GM12864 (cell line): Measurements from ENCODE around the gene HDAC9.

ENCODE experiments used
- DNase-seq: peaks from one replicate; pipeline ENCODE4 v3.0.0-alpha.2; 2011; ENCODE audit warnings: low read depth
- H3K4me3 ChIP-seq: 2 replicates; pipeline ENCODE4 v1.5.1; 2011; ENCODE audit warnings: mild to moderate bottlenecking, low read depth, low read length, control low read depth
- CTCF ChIP-seq: IDR thresholded peaks from 2 replicates; pipeline ENCODE4 v1.5.1; 2011; ENCODE audit warnings: low read depth, mild to moderate bottlenecking, moderate library complexity, low read length, control low read depth, inconsistent platforms; ENCODE audit errors: missing control alignments

Gene HDAC9

GRCh38 chr7:18548534-18548933, 53.0 kb downstream of the HDAC9 start:
- no peak for DNase-seq
- TF ChIP-seq CTCF = no peak
- no peak overlapping the region for H3K4me3 ChIP-seq

DNA sequence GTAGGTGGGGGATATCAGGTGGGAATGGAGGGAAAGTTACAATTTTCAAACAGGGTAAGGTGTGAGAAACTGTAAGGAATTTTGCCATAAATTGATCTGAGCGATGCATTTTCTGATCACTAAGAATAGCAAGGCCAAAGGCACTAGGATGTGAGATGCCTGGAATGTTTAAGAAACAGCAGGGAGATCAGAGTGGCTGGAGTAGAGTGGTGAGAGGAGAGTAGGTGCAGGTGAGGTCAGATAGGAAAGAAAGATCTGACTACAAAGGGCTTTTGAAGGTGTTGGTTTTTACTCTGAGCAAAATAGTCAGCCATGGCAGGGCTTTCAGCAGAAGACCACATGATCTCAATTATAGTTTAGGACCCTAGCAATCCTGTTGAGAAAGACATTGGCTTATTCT, 55.0 kb downstream of the HDAC9 start:
- H3K4me3 ChIP-seq = no peak overlapping the region
- TF ChIP-seq CTCF = no peak
- no peak for DNase-seq

- TF ChIP-seq CTCF = no peak
- no peak for DNase-seq
- no peak overlapping the region for H3K4me3 ChIP-seq
These were observed 56.9 kb downstream of the HDAC9 start for GRCh38 chr7:18552316-18552916.

DNA sequence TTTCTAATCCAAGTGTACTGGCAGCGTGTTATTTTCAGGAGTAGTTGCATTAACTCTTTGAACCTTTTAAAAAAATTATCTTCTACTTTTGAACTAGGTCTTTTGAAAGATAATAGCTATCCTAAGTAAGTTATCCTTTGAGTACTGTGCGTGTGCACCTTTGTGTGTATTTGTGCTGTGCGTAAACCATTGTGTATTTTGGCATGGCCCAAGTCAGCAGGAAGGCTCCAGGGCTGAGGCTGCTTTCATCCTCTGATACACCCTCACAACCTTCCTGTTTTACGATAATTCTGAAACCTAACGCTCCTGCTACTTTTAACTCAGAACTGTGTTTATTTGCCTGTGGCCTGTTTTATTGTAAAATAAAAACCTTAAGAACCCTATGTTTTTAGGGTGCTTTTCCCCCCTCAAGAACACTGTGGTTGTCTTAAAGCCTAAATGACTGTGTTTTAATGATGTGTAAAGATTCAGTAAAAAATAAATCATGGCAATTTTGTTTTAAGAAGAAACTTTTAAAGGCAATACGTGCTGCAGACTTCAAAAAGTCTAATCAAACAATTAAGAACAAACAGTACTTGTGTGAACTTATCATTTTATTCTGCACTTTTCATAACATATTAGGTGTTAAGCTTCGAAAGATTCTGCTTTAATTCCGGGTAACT, 57.5 kb downstream of the HDAC9 start:
- no peak for DNase-seq
- no peak for TF ChIP-seq CTCF
- no peak overlapping the region for H3K4me3 ChIP-seq

DNA sequence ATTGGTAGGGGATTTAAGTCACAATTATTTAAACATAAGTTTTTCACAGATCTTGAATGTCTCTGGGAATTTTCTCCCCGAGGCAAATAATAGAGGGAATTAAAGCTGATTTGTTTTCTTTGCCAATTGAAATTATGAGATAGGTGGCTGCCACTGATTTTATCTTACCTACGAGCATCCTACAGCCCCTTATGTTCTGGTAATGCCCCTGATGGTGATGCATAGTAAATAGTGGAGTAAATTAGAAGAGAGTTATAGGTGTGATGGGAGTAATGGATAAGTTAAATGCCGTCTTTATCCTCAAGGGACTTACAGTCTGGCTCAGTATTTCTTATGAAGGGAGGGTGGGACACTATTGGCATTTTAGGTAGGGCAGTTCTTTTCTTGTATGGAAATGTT, 58.1 kb downstream of the HDAC9 start:
- TF ChIP-seq CTCF = no peak
- DNase-seq = no peak
- H3K4me3 ChIP-seq = no peak overlapping the region

DNA sequence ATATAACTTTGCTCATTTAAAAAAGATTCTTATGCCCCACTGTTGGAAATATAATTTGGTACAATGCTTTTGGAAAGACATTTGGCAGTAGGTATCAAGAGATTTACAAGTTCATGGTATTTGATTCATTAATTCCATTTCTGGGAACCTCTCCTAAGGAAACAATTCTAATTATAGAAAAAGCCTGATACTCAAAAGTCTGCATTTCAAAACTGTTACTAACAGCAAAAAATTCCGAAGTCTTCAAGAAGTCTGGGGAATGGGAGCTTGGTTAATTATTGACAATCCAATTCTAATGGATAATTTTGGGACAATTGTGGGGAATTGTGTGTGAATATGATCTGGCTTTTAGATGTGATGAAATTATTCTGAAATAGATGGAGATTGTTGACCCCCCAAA, 59.6 kb downstream of the HDAC9 start:
- no peak for DNase-seq
- TF ChIP-seq CTCF = no peak
- no peak overlapping the region for H3K4me3 ChIP-seq

DNA sequence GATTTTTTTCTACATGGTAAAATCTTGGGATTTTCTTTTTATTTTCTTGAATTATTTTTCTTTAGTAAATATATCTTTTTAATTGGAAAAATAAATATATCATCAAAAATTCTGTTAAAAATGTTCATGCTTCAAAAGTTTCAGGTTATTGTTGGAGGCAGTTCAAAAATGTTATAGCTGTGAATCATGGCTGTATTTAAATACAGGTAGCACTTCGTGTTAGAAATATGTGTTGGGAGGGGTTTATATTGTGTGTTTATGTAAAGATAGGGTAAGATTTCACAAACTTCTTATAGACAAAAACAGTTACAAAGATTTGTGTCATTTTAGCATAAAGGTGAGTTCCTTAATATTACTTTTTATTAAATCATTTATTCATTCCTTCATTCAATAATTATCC, 60.4 kb downstream of the HDAC9 start:
- no peak for DNase-seq
- TF ChIP-seq CTCF = no peak
- H3K4me3 ChIP-seq = no peak overlapping the region
